B cell (primary cell): ENCODE measurements around the gene DROSHA.

ENCODE experiments used
- EZH2 ChIP-seq: IDR thresholded peaks from 2 replicates; pipeline ENCODE4 v1.6.1; 2012; ENCODE audit warnings: borderline replicate concordance, low read depth, mild to moderate bottlenecking, moderate library complexity, low read length; ENCODE audit not compliant: insufficient read depth, poor library complexity, severe bottlenecking
- TF ChIP-seq, protein P1 (sequence below): fragments of 200-600 bp; IDR thresholded peaks from one replicate; pipeline ENCODE4 v1.8.0; 2022; ENCODE audit warnings: antibody characterized with exemption, mild to moderate bottlenecking

DNA sequence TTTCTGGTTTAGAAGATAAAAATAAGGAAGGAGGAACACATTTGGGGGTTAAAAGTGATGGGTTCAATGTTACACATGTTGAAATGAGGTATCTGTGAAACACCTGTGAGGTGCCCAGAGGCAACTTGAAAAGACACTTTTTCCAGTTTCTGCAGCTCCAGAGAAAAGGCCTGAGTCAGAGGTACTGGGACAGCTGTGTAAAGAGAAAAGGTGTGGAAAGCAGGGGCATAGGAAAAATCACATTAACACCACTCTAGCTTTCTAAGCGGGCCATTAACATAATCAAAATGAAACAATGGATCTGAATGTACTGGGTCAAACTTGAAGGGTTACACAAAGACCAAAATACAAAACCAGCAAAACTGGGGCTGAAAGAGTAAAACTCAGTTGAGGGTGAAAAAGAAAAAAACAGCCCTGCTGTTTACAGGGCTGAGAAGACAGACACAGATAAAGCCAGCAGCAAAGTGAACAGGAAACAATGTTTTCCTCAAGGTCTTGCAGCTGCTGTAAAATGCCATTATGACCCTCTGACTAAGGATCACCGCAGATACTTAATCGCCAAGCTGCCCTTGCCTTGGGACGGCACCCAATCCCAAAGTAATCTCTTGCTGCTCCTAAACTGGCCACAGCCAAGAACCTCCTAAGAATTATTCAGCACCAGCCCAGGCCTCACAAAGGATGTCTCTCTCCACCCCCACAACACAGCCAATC is 104.7 kb downstream of the DROSHA start:
- TF ChIP-seq, protein P1, sequence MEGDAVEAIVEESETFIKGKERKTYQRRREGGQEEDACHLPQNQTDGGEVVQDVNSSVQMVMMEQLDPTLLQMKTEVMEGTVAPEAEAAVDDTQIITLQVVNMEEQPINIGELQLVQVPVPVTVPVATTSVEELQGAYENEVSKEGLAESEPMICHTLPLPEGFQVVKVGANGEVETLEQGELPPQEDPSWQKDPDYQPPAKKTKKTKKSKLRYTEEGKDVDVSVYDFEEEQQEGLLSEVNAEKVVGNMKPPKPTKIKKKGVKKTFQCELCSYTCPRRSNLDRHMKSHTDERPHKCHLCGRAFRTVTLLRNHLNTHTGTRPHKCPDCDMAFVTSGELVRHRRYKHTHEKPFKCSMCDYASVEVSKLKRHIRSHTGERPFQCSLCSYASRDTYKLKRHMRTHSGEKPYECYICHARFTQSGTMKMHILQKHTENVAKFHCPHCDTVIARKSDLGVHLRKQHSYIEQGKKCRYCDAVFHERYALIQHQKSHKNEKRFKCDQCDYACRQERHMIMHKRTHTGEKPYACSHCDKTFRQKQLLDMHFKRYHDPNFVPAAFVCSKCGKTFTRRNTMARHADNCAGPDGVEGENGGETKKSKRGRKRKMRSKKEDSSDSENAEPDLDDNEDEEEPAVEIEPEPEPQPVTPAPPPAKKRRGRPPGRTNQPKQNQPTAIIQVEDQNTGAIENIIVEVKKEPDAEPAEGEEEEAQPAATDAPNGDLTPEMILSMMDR = no peak
- TF ChIP-seq EZH2 = no peak
